NCI-H82 treated with DMSO at 0.1 percent for 48 hours (cell line): Measurements from ENCODE around the gene PKP2.
A peak's percentile ranks its signal among the peaks of the same experiment; 100 is the strongest.
"Not testable (repeated sequence)": the region's sequence is repeated elsewhere in the genome, so short reads cannot be mapped to it uniquely, and the experiment has no call there.

Experiments used
- DNase-seq: peaks from one replicate; lab custom pipeline; 2025; ENCODE audit not compliant: unreplicated experiment; lab: John Stamatoyannopoulos, UW

The PKP2 gene

GRCh38 chr12:32897281-32897610 lies 669 bp upstream of the PKP2 start:
- DNase-seq, result no peak

DNA sequence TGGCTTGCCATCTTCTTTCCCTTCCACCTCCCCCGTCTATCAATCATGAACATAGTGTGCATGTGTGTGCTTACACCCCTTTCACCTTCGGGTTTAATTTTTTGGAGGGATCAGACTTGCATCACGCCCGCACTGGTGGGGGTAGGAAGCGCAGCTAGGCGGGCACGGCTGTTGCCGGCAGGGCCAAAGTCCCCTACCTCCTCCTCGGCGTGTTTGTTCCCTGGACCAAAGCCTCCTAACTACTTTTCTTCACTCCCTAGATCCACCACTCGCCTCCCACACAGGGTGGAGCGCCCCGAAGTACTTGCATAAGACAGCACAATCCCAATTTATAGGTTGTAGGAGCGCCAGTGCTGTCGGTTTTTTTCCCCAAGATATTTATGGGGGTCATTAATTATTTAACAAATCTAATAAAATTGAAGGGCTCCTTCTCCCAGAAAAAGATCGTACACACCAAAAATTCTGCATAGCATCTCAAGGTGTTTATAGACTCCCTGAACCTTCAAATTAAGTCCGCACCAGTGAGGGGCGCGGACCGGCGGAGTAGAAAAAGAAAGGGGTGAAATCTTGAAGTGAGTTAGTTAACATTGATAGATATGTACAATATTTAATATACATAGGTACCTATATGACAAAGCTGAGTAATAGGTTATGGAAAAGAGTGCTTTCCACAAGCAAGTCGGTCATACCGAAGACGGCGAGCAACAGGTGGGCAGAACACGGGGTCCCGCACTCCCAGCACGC lies 717 bp downstream of the PKP2 start:
- no peak for DNase-seq

GRCh38 chr12:32894566-32894965 lies 2.0 kb downstream of the PKP2 start:
- no peak for DNase-seq

GRCh38 chr12:32893458-32893857 lies 3.1 kb downstream of the PKP2 start:
- no peak for DNase-seq

- no peak for DNase-seq
Observed at GRCh38 chr12:32893043-32893442, 3.5 kb downstream of the PKP2 start.

DNA sequence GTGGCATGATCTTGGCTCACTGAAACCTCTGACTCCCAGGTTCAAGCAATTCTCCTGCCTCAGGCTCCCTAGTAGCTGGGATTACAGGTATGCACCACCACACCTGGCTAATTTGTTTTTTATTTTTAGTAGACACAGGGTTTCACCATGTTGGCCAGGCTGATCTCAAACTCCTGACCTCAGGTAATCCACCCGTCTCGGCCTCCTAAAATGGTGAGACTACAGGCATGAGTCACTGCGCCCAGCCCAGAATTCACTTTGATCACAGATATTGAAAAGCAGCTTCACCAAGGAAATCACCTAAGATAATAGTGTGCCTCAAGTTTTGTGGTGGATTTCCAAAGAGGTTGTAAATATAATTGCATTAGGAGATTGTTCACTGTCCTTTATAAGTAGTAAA lies 4.2 kb downstream of the PKP2 start:
- DNase-seq, result not testable (repeated sequence)

GRCh38 chr12:32891956-32892355 lies 4.6 kb downstream of the PKP2 start:
- DNase-seq, result no peak

- DNase-seq, result no peak
Observed at GRCh38 chr12:32891526-32891925, 5.1 kb downstream of the PKP2 start.

- no peak for DNase-seq
Observed at GRCh38 chr12:32889011-32889760, 7.4 kb downstream of the PKP2 start.

- DNase-seq, result no peak
Observed at GRCh38 chr12:32887058-32887457, 9.5 kb downstream of the PKP2 start.

- no peak for DNase-seq
Observed at GRCh38 chr12:32885831-32886230, 10.7 kb downstream of the PKP2 start.

GRCh38 chr12:32884962-32885361 lies 11.6 kb downstream of the PKP2 start:
- DNase-seq, result no peak

DNA sequence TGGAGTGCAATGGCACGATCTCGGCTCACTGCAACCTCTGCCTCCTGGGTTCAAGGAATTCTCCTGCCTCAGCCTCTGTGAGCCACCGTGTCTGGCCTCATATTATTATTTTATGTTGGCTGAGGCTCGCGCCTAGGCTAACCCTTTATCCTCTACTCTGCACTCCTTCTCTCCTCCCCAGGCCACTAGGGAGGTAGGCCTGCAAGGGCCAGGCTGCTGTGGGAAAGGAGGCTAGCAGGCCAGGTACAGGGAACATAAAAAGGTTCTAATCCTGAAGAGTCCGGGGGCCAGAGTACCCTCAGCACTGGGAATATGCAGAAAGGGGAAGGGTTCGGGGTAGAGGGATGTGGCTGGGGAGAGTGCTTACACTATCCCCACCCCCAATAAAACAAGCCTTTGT lies 14.9 kb downstream of the PKP2 start:
- no peak for DNase-seq

- no peak for DNase-seq
Observed at GRCh38 chr12:32881107-32881506, 15.5 kb downstream of the PKP2 start.

DNA sequence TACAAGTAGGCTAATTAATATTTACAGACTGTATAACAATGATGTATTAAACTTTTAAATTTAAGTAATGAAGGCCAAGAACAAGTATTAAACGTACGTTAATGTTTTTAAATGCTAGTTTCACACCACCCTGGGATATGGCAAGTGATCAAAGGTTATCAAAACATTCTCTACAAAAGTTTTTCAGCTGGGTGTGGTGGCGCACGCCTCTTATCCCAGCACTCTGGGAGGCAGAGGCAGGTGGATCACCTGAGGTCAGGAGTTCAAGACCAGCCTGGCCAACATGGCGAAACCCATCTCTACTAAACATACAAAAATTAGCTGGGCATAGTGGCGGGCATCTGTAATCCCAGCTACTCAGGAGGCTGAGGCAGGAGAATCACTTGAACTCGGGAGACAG lies 17.5 kb downstream of the PKP2 start:
- not testable (repeated sequence) for DNase-seq

DNA sequence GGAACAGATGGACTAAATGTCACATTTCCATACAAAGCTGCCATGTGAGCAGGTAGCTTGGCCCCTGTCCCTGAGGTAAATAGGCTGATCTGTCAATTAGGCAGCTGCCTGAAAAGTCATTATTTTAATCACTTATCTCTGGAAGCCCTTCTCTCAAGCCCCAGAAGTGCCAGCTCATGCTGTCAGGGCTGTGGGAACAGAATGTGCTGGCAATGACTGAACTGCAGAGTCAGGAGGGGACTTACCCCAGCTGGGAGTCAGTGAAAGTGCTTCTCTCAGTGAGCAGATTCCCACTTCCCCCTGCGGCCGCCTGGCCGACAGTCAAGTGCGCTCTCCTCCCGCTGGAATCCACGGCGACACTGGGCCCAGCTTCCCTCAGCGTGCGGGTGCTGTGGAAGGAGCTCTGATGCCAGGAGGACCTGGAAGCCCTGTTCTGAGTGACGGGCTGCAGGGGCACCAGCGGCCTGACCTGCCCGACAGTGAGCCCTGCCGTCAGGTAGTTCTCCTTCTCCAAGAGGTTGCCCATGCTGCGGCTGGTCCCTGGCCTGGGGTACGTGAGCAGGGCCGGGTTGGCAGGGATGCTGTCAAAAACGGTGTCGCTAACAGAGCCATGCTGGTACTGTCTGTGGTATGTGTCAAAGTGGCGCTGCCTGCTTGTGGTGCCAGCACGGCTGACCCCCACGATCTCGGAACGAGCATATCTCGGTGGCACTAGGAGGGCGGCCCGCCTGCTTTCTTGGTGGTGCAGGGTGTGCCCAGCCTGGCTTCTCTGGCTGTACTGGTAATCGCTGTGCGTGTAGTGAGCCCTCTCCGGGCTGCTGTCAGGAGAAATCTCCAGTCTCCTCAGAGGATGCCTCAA lies 18.7 kb downstream of the PKP2 start:
- peak; percentile 92 for DNase-seq

DNA sequence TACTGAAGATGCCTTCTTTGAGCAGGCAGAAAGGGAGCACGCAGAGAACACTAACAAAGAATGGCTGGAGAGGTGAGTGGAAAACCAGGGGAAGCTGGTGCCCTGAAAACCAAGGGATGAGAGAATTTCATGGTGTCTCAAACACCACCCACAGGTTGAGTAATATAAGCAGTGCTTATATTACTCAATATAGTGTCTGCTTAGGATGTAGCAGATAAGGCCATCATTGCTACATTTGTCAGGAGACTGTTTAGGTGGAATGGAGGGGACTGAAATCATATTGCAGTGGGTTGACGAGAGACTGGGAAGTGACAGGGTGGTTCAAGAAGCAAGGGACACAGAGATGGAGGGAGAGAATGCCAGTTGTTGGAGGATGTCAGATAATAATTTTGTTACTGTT lies 20.6 kb downstream of the PKP2 start:
- DNase-seq, result no peak

- no peak for DNase-seq
Observed at GRCh38 chr12:32874975-32875374, 21.6 kb downstream of the PKP2 start.

- DNase-seq, result no peak
Observed at GRCh38 chr12:32874078-32874477, 22.5 kb downstream of the PKP2 start.

- not testable (repeated sequence) for DNase-seq
Observed at GRCh38 chr12:32872416-32872815, 24.2 kb downstream of the PKP2 start.

DNA sequence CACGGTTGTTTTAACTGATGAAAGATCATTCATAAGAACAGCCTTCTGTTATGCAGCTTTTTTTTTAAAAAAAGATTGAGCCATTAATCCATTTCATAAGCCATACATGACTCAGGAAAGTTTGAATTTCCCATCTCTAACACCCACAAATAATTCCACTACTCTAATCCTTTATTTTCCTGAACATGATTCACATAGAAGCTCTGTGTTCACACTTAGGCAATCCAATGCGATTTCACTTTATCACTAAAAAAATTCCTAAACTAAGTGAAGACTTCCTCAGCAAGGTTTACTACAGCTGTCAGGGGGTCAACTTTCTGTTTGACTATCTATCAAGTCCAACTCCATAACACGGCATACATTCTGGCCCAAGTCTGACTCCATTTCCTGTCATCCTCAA lies 25.9 kb downstream of the PKP2 start:
- no peak for DNase-seq

DNA sequence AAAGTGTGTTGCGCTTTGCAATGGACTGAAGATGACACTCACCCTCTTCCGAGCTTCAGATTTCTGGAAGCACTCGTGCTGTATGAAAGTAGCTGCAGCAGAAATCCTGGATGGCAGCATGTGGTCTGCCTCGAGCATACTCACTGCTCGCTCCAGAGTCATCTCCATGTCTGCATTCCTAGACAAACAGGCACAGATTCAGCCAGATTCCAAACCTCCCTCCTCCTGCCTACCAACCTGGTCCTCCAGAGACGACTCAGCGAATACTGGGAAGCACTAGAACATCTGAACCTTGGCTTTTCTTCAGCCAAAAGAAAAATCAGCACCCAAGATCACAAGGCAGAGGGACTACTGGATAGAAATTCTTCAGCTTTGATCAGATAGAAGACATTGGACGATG lies 27.7 kb downstream of the PKP2 start:
- DNase-seq, result no peak
